Liver (tissue), 9 donors: ENCODE data around the gene MICU2. TPM values are rescaled to one million over a fixed set of nuclear protein-coding genes. Genes with fewer than 3 reads are reported as not detected.

Experiments
- DNase-seq: peaks from one replicate; pipeline ENCODE4 v3.0.0-alpha.2; 2017; ENCODE audit warnings: low spot score
- H3K27ac ChIP-seq, 2 donors: one replicate each; pipeline ENCODE4 v1.7.0; 2013; ENCODE audit warnings: inconsistent platforms in 2 of 2, low read length in 2 of 2, control low read depth in 1 of 2, low read depth in 1 of 2, mild to moderate bottlenecking in 1 of 2
- H3K27me3 ChIP-seq, 4 donors: one replicate each; pipeline versions ENCODE4 v1.6.1 to v1.7.0; 2013; ENCODE audit warnings: low read length in 3 of 4, inconsistent platforms in 1 of 4, mild to moderate bottlenecking in 1 of 4, moderate library complexity in 1 of 4; ENCODE audit not compliant: control insufficient read depth in 4 of 4, insufficient read depth in 4 of 4
- H3K36me3 ChIP-seq, 4 donors: one replicate each; pipeline versions ENCODE4 v1.6.1 to v1.7.0; 2013; ENCODE audit warnings: low read length in 3 of 4, mild to moderate bottlenecking in 3 of 4, low read depth in 1 of 4, moderate library complexity in 1 of 4; ENCODE audit not compliant: control insufficient read depth in 4 of 4, insufficient read depth in 3 of 4
- H3K4me1 ChIP-seq, 4 donors: one replicate each; pipeline versions ENCODE4 v1.6.1 to v1.7.0; 2013; ENCODE audit warnings: low read length in 3 of 4, mild to moderate bottlenecking in 3 of 4, moderate library complexity in 1 of 4; ENCODE audit not compliant: control insufficient read depth in 4 of 4, insufficient read depth in 4 of 4
- H3K4me3 ChIP-seq, 3 donors: one replicate each; pipeline versions ENCODE4 v1.6.1 to v1.7.0; 2013; ENCODE audit warnings: low read length in 3 of 3, control low read depth in 1 of 3, low read depth in 1 of 3, mild to moderate bottlenecking in 1 of 3
- H3K9ac ChIP-seq, 2 donors: one replicate each; pipeline ENCODE4 v1.7.0; 2013; ENCODE audit warnings: low read length in 2 of 2, mild to moderate bottlenecking in 2 of 2, moderate library complexity in 2 of 2, control low read depth in 1 of 2, low read depth in 1 of 2
- H3K9me3 ChIP-seq, 4 donors: one replicate each; pipeline versions ENCODE4 v1.6.1 to v1.7.0; 2013; ENCODE audit warnings: low read length in 3 of 4; ENCODE audit not compliant: control insufficient read depth in 4 of 4
- EGR1 ChIP-seq, 2 donors: IDR thresholded peaks; 2 replicates each; pipeline ENCODE4 v1.6.1; 2016 to 2018; ENCODE audit warnings: antibody characterized with exemption in 2 of 2, low read depth in 2 of 2
- FOXA1 ChIP-seq: IDR thresholded peaks from 2 replicates; pipeline ENCODE4 v1.6.1; 2016; ENCODE audit warnings: antibody characterized with exemption
- FOXA2 ChIP-seq: IDR thresholded peaks from 2 replicates; pipeline ENCODE4 v1.6.1; 2016; ENCODE audit warnings: antibody characterized with exemption
- GABPA ChIP-seq, 2 donors: IDR thresholded peaks in 1 of 2; conservative IDR thresholded peaks in 1 of 2; 2 replicates each; pipeline ENCODE4 v1.6.1; 2016; ENCODE audit warnings: antibody characterized with exemption in 2 of 2, mild to moderate bottlenecking in 1 of 2, moderate library complexity in 1 of 2
- HNF4A ChIP-seq, 2 donors: conservative IDR thresholded peaks; 2 replicates each; pipeline ENCODE4 v1.6.1; 2016; ENCODE audit warnings: antibody characterized with exemption in 2 of 2, mild to moderate bottlenecking in 2 of 2
- HNF4G ChIP-seq: IDR thresholded peaks from 2 replicates; pipeline ENCODE4 v1.6.1; 2016; ENCODE audit warnings: antibody characterized with exemption
- JUND ChIP-seq, 2 donors: IDR thresholded peaks; 2 replicates each; pipeline ENCODE4 v1.6.1; 2016; ENCODE audit warnings: antibody characterized with exemption in 2 of 2
- NR2F2 ChIP-seq: IDR thresholded peaks from 2 replicates; pipeline ENCODE4 v1.6.1; 2016; ENCODE audit warnings: antibody characterized with exemption
- RAD21 ChIP-seq, 2 donors: IDR thresholded peaks; 2 replicates each; pipeline ENCODE4 v1.6.1; 2016; ENCODE audit warnings: antibody characterized with exemption in 2 of 2, mild to moderate bottlenecking in 2 of 2
- RXRA ChIP-seq, 2 donors: IDR thresholded peaks; 2 replicates each; pipeline ENCODE4 v1.6.1; 2017 to 2018; ENCODE audit warnings: antibody characterized with exemption in 2 of 2, mild to moderate bottlenecking in 1 of 2
- SP1 ChIP-seq: IDR thresholded peaks from 2 replicates; pipeline ENCODE4 v1.6.1; 2018; ENCODE audit warnings: antibody characterized with exemption, mild to moderate bottlenecking
- TAF1 ChIP-seq: conservative IDR thresholded peaks from 2 replicates; pipeline ENCODE4 v1.6.1; 2016; ENCODE audit warnings: antibody characterized with exemption, mild to moderate bottlenecking
- YY1 ChIP-seq: IDR thresholded peaks from 2 replicates; pipeline ENCODE4 v1.6.1; 2016; ENCODE audit warnings: antibody characterized with exemption, mild to moderate bottlenecking
- WGBS: extraction: QIAGEN DNeasy Blood & Tissue Kit; methylation state at CpG from one replicate; pipeline ENCODE4 v1.1.7; 2013; 5-methylcytosine and 5-hydroxymethylcytosine counted together
- polyA plus RNA-seq, 2 donors: library from polyadenylated mRNA; stranded (reverse) in 1 of 2; unstranded in 1 of 2; fragments of 200-250 nt in 1 of 2; fragments of >200 nt in 1 of 2; fragmentation: Nextera tagmentation in 1 of 2; extraction: Ambion mirVana in 1 of 2; gene quantifications; one replicate each; pipeline versions ENCODE4 v1.2.1 to v1.2.3, GENCODE V29; 2013 to 2015
- total RNA-seq, 2 donors: library from RNA; depleted of rRNA; stranded (reverse); fragments of >200 nt; gene quantifications; one replicate each; pipeline ENCODE4 v1.2.3, GENCODE V29; 2014
- TF ChIP-seq, protein P1 (sequence below): IDR thresholded peaks from 2 replicates; pipeline ENCODE4 v1.6.1; 2016; ENCODE audit warnings: antibody characterized with exemption
- TF ChIP-seq, protein P2 (sequence below): IDR thresholded peaks from 2 replicates; pipeline ENCODE4 v1.6.1; 2016; ENCODE audit warnings: antibody characterized with exemption, mild to moderate bottlenecking
- TF ChIP-seq, protein P3 (sequence below): IDR thresholded peaks from 2 replicates; pipeline ENCODE4 v1.6.1; 2016; ENCODE audit warnings: antibody characterized with exemption
- TF ChIP-seq, protein P4 (sequence below): IDR thresholded peaks from 2 replicates; pipeline ENCODE4 v1.6.1; 2016; ENCODE audit warnings: antibody characterized with exemption
- TF ChIP-seq, protein P5 (sequence below): fragments of 150-350 bp; IDR thresholded peaks from 2 replicates; pipeline ENCODE4 v1.5.1; 2017; ENCODE audit warnings: improper control_type of control experiment, low read depth, low read length; ENCODE audit not compliant: missing input control
- donor health status: healthy.
- donor health status: healthy.
- donor health status: healthy.
- donor health status: healthy.
- donor health status: healthy.

MICU2 gene
- total and polyA plus RNA-seq, 4 donors: 19.4 to 42.9 (median 24.8) TPM

DNA sequence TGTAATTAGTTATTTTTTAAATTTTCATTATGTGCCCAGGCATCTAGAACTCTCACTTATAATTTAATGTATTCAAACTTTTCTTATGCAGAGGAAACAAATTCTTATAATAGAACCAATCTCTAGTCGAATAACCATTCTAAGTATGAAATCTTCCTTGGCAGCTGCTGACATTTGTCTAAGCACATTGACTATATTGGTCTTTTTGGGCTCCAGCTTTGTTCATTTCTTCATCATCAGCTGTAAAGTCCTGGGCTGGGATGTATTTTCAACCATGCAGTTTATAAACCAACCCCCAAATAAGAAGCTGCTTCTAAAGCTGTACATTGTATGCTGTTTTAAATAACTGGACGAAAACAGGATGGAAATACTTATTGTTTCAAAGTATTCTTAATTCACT is 2.3 kb upstream of the MICU2 start:
- WGBS: 82% methylated on average over 2 of the region's 2 CpGs
- no peak for DNase-seq
- H3K4me1 ChIP-seq: peaks cover 0 to 6% (median 2%) of the 10 kb centered on the region in 4 donors

DNA sequence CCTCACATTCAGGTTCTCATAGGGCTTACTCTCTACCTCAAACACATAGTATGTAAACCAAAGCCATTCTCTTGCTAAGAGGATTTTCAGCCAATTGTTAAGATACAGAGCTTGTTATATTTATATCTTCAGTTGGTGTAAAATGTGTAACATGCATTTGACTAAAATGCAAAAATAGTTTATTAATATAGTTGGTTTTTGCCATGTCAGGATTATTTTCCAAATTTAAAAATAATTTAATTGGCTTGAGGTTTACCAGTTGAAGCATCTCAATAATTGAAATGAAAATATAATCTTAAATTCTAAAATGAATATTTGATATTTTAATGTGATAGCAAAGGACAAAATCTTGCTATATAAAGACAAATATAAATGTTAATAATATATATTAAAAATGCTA is 7.2 kb downstream of the MICU2 start:
- no peaks in the 10 kb centered on the region for H3K9me3 ChIP-seq
- TF ChIP-seq EGR1 (IDR thresholded peaks at IDR 0.05; ENCODE audit: low read depth in 2 of 2): no peak
- TF ChIP-seq SP1: no peak
- no peak for TF ChIP-seq JUND (IDR thresholded peaks at IDR 0.05)
- TF ChIP-seq, protein P1, sequence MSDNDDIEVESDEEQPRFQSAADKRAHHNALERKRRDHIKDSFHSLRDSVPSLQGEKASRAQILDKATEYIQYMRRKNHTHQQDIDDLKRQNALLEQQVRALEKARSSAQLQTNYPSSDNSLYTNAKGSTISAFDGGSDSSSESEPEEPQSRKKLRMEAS: no peak
- no peak for TF ChIP-seq GABPA (IDR thresholded peaks at IDR 0.05 in 1 of 2, conservative IDR thresholded peaks at IDR 0.05 in 1 of 2)
- TF ChIP-seq, protein P2, sequence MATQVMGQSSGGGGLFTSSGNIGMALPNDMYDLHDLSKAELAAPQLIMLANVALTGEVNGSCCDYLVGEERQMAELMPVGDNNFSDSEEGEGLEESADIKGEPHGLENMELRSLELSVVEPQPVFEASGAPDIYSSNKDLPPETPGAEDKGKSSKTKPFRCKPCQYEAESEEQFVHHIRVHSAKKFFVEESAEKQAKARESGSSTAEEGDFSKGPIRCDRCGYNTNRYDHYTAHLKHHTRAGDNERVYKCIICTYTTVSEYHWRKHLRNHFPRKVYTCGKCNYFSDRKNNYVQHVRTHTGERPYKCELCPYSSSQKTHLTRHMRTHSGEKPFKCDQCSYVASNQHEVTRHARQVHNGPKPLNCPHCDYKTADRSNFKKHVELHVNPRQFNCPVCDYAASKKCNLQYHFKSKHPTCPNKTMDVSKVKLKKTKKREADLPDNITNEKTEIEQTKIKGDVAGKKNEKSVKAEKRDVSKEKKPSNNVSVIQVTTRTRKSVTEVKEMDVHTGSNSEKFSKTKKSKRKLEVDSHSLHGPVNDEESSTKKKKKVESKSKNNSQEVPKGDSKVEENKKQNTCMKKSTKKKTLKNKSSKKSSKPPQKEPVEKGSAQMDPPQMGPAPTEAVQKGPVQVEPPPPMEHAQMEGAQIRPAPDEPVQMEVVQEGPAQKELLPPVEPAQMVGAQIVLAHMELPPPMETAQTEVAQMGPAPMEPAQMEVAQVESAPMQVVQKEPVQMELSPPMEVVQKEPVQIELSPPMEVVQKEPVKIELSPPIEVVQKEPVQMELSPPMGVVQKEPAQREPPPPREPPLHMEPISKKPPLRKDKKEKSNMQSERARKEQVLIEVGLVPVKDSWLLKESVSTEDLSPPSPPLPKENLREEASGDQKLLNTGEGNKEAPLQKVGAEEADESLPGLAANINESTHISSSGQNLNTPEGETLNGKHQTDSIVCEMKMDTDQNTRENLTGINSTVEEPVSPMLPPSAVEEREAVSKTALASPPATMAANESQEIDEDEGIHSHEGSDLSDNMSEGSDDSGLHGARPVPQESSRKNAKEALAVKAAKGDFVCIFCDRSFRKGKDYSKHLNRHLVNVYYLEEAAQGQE: no peak
- TF ChIP-seq FOXA1: no peak
- TF ChIP-seq NR2F2: no peak
- TF ChIP-seq TAF1: no peak
- TF ChIP-seq, protein P3, sequence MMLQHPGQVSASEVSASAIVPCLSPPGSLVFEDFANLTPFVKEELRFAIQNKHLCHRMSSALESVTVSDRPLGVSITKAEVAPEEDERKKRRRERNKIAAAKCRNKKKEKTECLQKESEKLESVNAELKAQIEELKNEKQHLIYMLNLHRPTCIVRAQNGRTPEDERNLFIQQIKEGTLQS: no peak
- TF ChIP-seq, protein P4, sequence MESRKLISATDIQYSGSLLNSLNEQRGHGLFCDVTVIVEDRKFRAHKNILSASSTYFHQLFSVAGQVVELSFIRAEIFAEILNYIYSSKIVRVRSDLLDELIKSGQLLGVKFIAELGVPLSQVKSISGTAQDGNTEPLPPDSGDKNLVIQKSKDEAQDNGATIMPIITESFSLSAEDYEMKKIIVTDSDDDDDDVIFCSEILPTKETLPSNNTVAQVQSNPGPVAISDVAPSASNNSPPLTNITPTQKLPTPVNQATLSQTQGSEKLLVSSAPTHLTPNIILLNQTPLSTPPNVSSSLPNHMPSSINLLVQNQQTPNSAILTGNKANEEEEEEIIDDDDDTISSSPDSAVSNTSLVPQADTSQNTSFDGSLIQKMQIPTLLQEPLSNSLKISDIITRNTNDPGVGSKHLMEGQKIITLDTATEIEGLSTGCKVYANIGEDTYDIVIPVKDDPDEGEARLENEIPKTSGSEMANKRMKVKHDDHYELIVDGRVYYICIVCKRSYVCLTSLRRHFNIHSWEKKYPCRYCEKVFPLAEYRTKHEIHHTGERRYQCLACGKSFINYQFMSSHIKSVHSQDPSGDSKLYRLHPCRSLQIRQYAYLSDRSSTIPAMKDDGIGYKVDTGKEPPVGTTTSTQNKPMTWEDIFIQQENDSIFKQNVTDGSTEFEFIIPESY: no peak
- no peak for TF ChIP-seq YY1
- TF ChIP-seq, protein P5, sequence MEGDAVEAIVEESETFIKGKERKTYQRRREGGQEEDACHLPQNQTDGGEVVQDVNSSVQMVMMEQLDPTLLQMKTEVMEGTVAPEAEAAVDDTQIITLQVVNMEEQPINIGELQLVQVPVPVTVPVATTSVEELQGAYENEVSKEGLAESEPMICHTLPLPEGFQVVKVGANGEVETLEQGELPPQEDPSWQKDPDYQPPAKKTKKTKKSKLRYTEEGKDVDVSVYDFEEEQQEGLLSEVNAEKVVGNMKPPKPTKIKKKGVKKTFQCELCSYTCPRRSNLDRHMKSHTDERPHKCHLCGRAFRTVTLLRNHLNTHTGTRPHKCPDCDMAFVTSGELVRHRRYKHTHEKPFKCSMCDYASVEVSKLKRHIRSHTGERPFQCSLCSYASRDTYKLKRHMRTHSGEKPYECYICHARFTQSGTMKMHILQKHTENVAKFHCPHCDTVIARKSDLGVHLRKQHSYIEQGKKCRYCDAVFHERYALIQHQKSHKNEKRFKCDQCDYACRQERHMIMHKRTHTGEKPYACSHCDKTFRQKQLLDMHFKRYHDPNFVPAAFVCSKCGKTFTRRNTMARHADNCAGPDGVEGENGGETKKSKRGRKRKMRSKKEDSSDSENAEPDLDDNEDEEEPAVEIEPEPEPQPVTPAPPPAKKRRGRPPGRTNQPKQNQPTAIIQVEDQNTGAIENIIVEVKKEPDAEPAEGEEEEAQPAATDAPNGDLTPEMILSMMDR: no peak
- no peak for TF ChIP-seq RAD21 (IDR thresholded peaks at IDR 0.05)
- no peak for TF ChIP-seq RXRA (IDR thresholded peaks at IDR 0.05)
- no peak for TF ChIP-seq HNF4A (conservative IDR thresholded peaks at IDR 0.05)
- TF ChIP-seq FOXA2: no peak
- no peak overlapping the region for H3K27ac ChIP-seq
- no peak overlapping the region for H3K4me3 ChIP-seq
- peaks cover 0 to 3% (median 0%) of the 10 kb centered on the region in 4 donors for H3K4me1 ChIP-seq
- H3K36me3 ChIP-seq: no peaks in the 10 kb centered on the region
- no peak for DNase-seq
- H3K9ac ChIP-seq: no peak overlapping the region
- H3K27me3 ChIP-seq: no peaks in the 10 kb centered on the region

More for the DNA sequence above, 2.3 kb upstream of the MICU2 start:
- Histone ChIP-seq H3K9ac (no peak overlapping the region), H3K4me3 (no peak overlapping the region), H3K36me3 (no peaks in the 10 kb centered on the region), H3K27me3 (no peaks in the 10 kb centered on the region), H3K9me3 (no peaks in the 10 kb centered on the region), H3K27ac (no peak overlapping the region)
- TF ChIP-seq SP1: no peak
- TF ChIP-seq, protein P1: no peak
- no peak for TF ChIP-seq FOXA2
- TF ChIP-seq EGR1 (IDR thresholded peaks at IDR 0.05; ENCODE audit: low read depth in 2 of 2): no peak
- TF ChIP-seq NR2F2: no peak
- TF ChIP-seq, protein P3: no peak
- no peak for TF ChIP-seq FOXA1
- TF ChIP-seq, protein P5: no peak
- TF ChIP-seq HNF4G: no peak
- TF ChIP-seq RAD21 (IDR thresholded peaks at IDR 0.05): no peak
- TF ChIP-seq RXRA (IDR thresholded peaks at IDR 0.05): no peak
